H1 (cell line): Measurements from ENCODE around the gene DKKL1. TPM values are rescaled to one million over a fixed set of nuclear protein-coding genes. Genes with fewer than 3 reads are reported as not detected.

Experiments used
- BACH1 ChIP-seq: IDR thresholded peaks from 2 replicates; pipeline ENCODE4 v1.6.1; 2012; ENCODE audit warnings: low read length, improper control_type of control experiment
- BCL11A ChIP-seq, 2 experiments: IDR thresholded peaks; one replicate each; pipeline ENCODE4 v1.6.1; 2011; ENCODE audit warnings: low read depth in 2 of 2, low read length in 2 of 2, mild to moderate bottlenecking in 2 of 2
- CBX5 ChIP-seq: fragments of 300-800, 300-1000 bp; sonication (generic); IDR thresholded peaks from 2 replicates; pipeline ENCODE4 v1.7.1; 2016; ENCODE audit warnings: antibody characterized with exemption, low read length, low read depth
- CBX8 ChIP-seq: fragments of 300-800, 300-1000 bp; sonication (generic); IDR thresholded peaks from 2 replicates; pipeline ENCODE4 v1.7.1; 2016; ENCODE audit warnings: low read depth, low read length, borderline replicate concordance
- EZH2 ChIP-seq: fragments of 200-600 bp; sonication (generic); IDR thresholded peaks from 2 replicates; pipeline ENCODE4 v1.7.1; 2012; ENCODE audit warnings: low read depth, mild to moderate bottlenecking, moderate library complexity, low read length, inconsistent platforms; ENCODE audit not compliant: severe bottlenecking
- GTF2F1 ChIP-seq: IDR thresholded peaks from 2 replicates; pipeline ENCODE4 v1.6.1; 2012; ENCODE audit warnings: low read depth, low read length, improper control_type of control experiment, borderline replicate concordance
- HDAC2 ChIP-seq, 2 experiments: fragments of 300-600 bp in 1 of 2; sonication (generic) in 1 of 2; IDR thresholded peaks; 2 replicates each; pipeline ENCODE4 v1.6.1; 2011 to 2012; ENCODE audit warnings: low read depth in 2 of 2, low read length in 2 of 2, mild to moderate bottlenecking in 2 of 2, moderate library complexity in 2 of 2, borderline replicate concordance in 1 of 2, inconsistent platforms in 1 of 2
- RBBP5 ChIP-seq: IDR thresholded peaks from 2 replicates; pipeline ENCODE4 v1.7.1; 2012; ENCODE audit warnings: low read depth, mild to moderate bottlenecking, inconsistent platforms, low read length, moderate library complexity, borderline replicate concordance
- RFX5 ChIP-seq: IDR thresholded peaks from 2 replicates; pipeline ENCODE4 v1.6.1; 2011; ENCODE audit warnings: low read depth, low read length, improper control_type of control experiment, borderline replicate concordance
- SP4 ChIP-seq: IDR thresholded peaks from 2 replicates; pipeline ENCODE4 v1.6.1; 2012; ENCODE audit warnings: low read length, inconsistent platforms
- polyA plus RNA-seq, 7 experiments: library from polyadenylated mRNA; depleted of rRNA in 3 of 7; stranded (reverse) in 5 of 7; unstranded in 2 of 7; fragments of >200 nt in 5 of 7; fragments of 200-250 nt in 2 of 7; gene quantifications; 1 replicate in 5 of 7; 2 replicates in 1 of 7; 4 replicates in 1 of 7; pipeline versions ENCODE4 v1.2.1 to v1.2.3, GENCODE V29; 2011 to 2013; ENCODE audit warnings: missing spikeins in 2 of 7, mixed read lengths in 2 of 7
- total RNA-seq: library from RNA; stranded (reverse); fragmentation: NEBNext Ultra II Directional; extraction: Animal tissue kit (Norgen Biotek cat#: 25700); gene quantifications from 2 replicates; pipeline ENCODE4 v1.2.1, GENCODE V29; 2021
- TF ChIP-seq, protein P1 (sequence below): fragments of 300-600 bp; sonication (generic); IDR thresholded peaks from 2 replicates; pipeline ENCODE4 v1.7.1; 2012; ENCODE audit warnings: low read length, moderate library complexity, mild to moderate bottlenecking, inconsistent platforms; ENCODE audit not compliant: insufficient replicate concordance

Gene DKKL1
- total and polyA plus RNA-seq, 2 of the 8 experiments (the other 6 are each of a cell fraction or from before 2014, with no cell fraction given) = 2.6 to 6.8 TPM

- TF ChIP-seq, protein P1, sequence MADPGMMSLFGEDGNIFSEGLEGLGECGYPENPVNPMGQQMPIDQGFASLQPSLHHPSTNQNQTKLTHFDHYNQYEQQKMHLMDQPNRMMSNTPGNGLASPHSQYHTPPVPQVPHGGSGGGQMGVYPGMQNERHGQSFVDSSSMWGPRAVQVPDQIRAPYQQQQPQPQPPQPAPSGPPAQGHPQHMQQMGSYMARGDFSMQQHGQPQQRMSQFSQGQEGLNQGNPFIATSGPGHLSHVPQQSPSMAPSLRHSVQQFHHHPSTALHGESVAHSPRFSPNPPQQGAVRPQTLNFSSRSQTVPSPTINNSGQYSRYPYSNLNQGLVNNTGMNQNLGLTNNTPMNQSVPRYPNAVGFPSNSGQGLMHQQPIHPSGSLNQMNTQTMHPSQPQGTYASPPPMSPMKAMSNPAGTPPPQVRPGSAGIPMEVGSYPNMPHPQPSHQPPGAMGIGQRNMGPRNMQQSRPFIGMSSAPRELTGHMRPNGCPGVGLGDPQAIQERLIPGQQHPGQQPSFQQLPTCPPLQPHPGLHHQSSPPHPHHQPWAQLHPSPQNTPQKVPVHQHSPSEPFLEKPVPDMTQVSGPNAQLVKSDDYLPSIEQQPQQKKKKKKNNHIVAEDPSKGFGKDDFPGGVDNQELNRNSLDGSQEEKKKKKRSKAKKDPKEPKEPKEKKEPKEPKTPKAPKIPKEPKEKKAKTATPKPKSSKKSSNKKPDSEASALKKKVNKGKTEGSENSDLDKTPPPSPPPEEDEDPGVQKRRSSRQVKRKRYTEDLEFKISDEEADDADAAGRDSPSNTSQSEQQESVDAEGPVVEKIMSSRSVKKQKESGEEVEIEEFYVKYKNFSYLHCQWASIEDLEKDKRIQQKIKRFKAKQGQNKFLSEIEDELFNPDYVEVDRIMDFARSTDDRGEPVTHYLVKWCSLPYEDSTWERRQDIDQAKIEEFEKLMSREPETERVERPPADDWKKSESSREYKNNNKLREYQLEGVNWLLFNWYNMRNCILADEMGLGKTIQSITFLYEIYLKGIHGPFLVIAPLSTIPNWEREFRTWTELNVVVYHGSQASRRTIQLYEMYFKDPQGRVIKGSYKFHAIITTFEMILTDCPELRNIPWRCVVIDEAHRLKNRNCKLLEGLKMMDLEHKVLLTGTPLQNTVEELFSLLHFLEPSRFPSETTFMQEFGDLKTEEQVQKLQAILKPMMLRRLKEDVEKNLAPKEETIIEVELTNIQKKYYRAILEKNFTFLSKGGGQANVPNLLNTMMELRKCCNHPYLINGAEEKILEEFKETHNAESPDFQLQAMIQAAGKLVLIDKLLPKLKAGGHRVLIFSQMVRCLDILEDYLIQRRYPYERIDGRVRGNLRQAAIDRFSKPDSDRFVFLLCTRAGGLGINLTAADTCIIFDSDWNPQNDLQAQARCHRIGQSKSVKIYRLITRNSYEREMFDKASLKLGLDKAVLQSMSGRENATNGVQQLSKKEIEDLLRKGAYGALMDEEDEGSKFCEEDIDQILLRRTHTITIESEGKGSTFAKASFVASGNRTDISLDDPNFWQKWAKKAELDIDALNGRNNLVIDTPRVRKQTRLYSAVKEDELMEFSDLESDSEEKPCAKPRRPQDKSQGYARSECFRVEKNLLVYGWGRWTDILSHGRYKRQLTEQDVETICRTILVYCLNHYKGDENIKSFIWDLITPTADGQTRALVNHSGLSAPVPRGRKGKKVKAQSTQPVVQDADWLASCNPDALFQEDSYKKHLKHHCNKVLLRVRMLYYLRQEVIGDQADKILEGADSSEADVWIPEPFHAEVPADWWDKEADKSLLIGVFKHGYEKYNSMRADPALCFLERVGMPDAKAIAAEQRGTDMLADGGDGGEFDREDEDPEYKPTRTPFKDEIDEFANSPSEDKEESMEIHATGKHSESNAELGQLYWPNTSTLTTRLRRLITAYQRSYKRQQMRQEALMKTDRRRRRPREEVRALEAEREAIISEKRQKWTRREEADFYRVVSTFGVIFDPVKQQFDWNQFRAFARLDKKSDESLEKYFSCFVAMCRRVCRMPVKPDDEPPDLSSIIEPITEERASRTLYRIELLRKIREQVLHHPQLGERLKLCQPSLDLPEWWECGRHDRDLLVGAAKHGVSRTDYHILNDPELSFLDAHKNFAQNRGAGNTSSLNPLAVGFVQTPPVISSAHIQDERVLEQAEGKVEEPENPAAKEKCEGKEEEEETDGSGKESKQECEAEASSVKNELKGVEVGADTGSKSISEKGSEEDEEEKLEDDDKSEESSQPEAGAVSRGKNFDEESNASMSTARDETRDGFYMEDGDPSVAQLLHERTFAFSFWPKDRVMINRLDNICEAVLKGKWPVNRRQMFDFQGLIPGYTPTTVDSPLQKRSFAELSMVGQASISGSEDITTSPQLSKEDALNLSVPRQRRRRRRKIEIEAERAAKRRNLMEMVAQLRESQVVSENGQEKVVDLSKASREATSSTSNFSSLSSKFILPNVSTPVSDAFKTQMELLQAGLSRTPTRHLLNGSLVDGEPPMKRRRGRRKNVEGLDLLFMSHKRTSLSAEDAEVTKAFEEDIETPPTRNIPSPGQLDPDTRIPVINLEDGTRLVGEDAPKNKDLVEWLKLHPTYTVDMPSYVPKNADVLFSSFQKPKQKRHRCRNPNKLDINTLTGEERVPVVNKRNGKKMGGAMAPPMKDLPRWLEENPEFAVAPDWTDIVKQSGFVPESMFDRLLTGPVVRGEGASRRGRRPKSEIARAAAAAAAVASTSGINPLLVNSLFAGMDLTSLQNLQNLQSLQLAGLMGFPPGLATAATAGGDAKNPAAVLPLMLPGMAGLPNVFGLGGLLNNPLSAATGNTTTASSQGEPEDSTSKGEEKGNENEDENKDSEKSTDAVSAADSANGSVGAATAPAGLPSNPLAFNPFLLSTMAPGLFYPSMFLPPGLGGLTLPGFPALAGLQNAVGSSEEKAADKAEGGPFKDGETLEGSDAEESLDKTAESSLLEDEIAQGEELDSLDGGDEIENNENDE = no peak
- TF ChIP-seq RBBP5 = no peak
- no peak for TF ChIP-seq RFX5
- TF ChIP-seq HDAC2 (IDR thresholded peaks at IDR 0.05; ENCODE audit: borderline replicate concordance in 1 of 2, low read depth in 2 of 2, low read length in 2 of 2) = no peak
- TF ChIP-seq EZH2 = no peak
- TF ChIP-seq CBX8 = no peak
- no peak for TF ChIP-seq BCL11A (IDR thresholded peaks at IDR 0.05; ENCODE audit: low read depth in 2 of 2, low read length in 2 of 2)
- no peak for TF ChIP-seq SP4
- TF ChIP-seq GTF2F1 = no peak
- no peak for TF ChIP-seq CBX5
- TF ChIP-seq BACH1 = no peak
Observed at GRCh38 chr19:49407482-49408015, 43.9 kb downstream of the DKKL1 start (continued).
